Thyroid gland (tissue), 4 donors: ENCODE measurements around the gene NME9. TPM values are rescaled to one million over a fixed set of nuclear protein-coding genes. Genes with fewer than 3 reads are reported as not detected.

Experiments used
- DNase-seq, 2 donors: peaks; one replicate each; pipeline ENCODE4 v3.0.0-alpha.2; 2019
- H3K27ac ChIP-seq, 3 donors: fragments of 200-600 bp; sonication (generic); 1 replicate in 2 of 3; 2 replicates in 1 of 3; pipeline ENCODE4 v1.5.1; 2016 to 2019; ENCODE audit warnings: mild to moderate bottlenecking in 1 of 3, moderate library complexity in 1 of 3
- H3K27me3 ChIP-seq: fragments of 200-600 bp; sonication (generic); one replicate; pipeline ENCODE4 v1.5.1; 2019
- H3K36me3 ChIP-seq, 2 donors: fragments of 200-600 bp; sonication (generic); one replicate each; pipeline ENCODE4 v1.5.1; 2016 to 2019
- H3K4me1 ChIP-seq, 2 donors: fragments of 200-600 bp; sonication (generic); one replicate each; pipeline ENCODE4 v1.5.1; 2017 to 2019
- H3K4me3 ChIP-seq, 3 donors: fragments of 200-600 bp; sonication (generic); replicated peaks in 1 of 3; 1 replicate in 2 of 3; 2 replicates in 1 of 3; pipeline ENCODE4 v1.5.1; 2016; ENCODE audit warnings: mild to moderate bottlenecking in 1 of 3
- H3K9me3 ChIP-seq: fragments of 200-600 bp; sonication (generic); one replicate; pipeline ENCODE4 v1.5.1; 2017
- POLR2A ChIP-seq, 2 donors: fragments of 450-650 bp; IDR thresholded peaks; one replicate each; pipeline ENCODE4 v1.6.1; 2017; ENCODE audit warnings: antibody characterized with exemption in 2 of 2, mild to moderate bottlenecking in 2 of 2, moderate library complexity in 1 of 2
- WGBS, 2 donors: methylation state at CpG; one replicate each; pipeline ENCODE4 v1.1.5; 2017; 5-methylcytosine and 5-hydroxymethylcytosine counted together
- intact Hi-C: fragments of 100-400 bp; cut with DNase I; formaldehyde crosslinking; loops from one replicate; pipeline ENCODE4 v1.15.1; 2023
- total RNA-seq, 4 donors: library from RNA; depleted of rRNA; stranded (reverse); fragments of >200 nt; gene quantifications; one replicate each; pipeline ENCODE4 v1.2.3, GENCODE V29; 2016
- TF ChIP-seq, protein P1 (sequence below), 6 experiments: fragments of 200-600 bp in 3 of 6; fragments of 450-650 bp in 3 of 6; sonication (generic) in 3 of 6; IDR thresholded peaks; one replicate each; pipeline ENCODE4 v1.5.1; 2016 to 2019; ENCODE audit warnings: antibody characterized with exemption in 6 of 6, mild to moderate bottlenecking in 2 of 6, inconsistent platforms in 1 of 6, moderate library complexity in 1 of 6

Gene NME9
- total RNA-seq, 4 donors from 2014 or later: 1.3 to 2.7 (median 2.6) TPM; not detected in 1

DNA sequence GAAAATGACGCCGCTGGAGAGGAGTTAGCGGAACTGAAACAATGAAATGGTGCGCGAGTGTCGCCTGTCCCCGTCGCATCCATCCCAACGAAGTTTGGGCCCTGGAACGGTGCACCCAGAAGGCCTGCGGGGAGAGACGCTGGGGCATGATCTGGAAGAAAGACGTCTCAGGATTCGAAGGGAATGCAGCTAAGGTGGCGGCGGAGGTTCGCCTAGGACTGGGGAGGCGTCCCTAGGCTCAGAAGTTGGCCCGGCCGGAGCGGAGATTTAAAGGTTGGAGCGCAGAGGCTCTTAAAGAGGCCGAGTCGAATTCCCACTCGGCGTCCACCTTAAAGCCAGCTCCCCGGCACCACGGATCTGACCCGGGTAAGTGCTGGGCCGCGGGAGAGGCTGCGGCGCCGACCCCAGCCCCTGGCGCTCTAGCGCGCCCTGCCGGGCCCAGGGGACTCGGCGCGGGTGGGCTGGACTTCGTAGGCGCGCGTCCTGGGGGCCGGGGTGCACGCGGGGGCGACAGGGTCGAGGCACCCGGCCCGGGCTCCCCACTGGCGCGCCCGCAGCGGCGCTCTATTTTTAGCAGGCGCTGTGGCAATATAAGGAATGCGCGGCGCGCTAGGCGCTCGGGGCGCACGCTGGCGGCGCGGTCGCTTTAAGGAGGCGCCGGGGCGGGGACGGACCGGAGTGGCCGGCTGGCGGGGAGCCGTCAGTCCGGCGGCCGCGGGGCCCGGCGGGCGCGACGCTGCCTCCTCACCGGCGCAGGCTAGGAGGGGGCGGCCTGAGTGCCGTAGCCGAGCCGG lies 18.5 kb upstream of the NME9 start, which contains the start of gene MRAS:
MRAS (plus strand) TSS at position 620 of the 794 bp plus-strand sequence. CDS start 24,305 bp downstream, outside the sequence.
- intact Hi-C loops: no loop called here
- peak within 1 kb of the TSS; percentile 56 to 82 (median 69) for H3K4me3 ChIP-seq
- peak within 1 kb of the TSS; percentile 90 to 97 (median 93) for H3K27ac ChIP-seq
- TF ChIP-seq, protein P1, sequence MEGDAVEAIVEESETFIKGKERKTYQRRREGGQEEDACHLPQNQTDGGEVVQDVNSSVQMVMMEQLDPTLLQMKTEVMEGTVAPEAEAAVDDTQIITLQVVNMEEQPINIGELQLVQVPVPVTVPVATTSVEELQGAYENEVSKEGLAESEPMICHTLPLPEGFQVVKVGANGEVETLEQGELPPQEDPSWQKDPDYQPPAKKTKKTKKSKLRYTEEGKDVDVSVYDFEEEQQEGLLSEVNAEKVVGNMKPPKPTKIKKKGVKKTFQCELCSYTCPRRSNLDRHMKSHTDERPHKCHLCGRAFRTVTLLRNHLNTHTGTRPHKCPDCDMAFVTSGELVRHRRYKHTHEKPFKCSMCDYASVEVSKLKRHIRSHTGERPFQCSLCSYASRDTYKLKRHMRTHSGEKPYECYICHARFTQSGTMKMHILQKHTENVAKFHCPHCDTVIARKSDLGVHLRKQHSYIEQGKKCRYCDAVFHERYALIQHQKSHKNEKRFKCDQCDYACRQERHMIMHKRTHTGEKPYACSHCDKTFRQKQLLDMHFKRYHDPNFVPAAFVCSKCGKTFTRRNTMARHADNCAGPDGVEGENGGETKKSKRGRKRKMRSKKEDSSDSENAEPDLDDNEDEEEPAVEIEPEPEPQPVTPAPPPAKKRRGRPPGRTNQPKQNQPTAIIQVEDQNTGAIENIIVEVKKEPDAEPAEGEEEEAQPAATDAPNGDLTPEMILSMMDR (IDR thresholded peaks at IDR 0.05): peak in 3 of 6 experiments; percentile 40 to 51 (median 49)
- TF ChIP-seq POLR2A (IDR thresholded peaks at IDR 0.05): peak; percentile 62 to 89
- DNase-seq: peak; percentile 83 to 86
- 1 to 2% methylated on average over 29 to 31 of the region's 93 CpGs for WGBS, 2 donors
- no peaks in the 10 kb centered on the region for H3K27me3 ChIP-seq
- no peaks in the 10 kb centered on the region for H3K36me3 ChIP-seq
- no peaks in the 10 kb centered on the region for H3K9me3 ChIP-seq
- H3K4me1 ChIP-seq: peaks cover 31 to 43% of the 10 kb centered on the region in 2 donors

GRCh38 chr3:138344754-138345153 lies 15.1 kb upstream of the NME9 start:
- no peak for TF ChIP-seq POLR2A (IDR thresholded peaks at IDR 0.05)
- TF ChIP-seq, protein P1 (IDR thresholded peaks at IDR 0.05): no peak
- WGBS, 2 donors: 17% methylated on average over 1 of the region's 1 CpG; no CpG with 5 or more reads in 1 of the 2 donors
- H3K9me3 ChIP-seq: no peaks in the 10 kb centered on the region
- no peaks in the 10 kb centered on the region for H3K27me3 ChIP-seq
- intact Hi-C loops: no loop called here
- H3K4me1 ChIP-seq: peaks cover 3 to 12% of the 10 kb centered on the region in 2 donors
- H3K4me3 ChIP-seq: no peak overlapping the region
- DNase-seq: peak; percentile 74 to 76
- no peaks in the 10 kb centered on the region for H3K36me3 ChIP-seq
- H3K27ac ChIP-seq: peak overlapping the region; percentile 34 to 54 (median 43)

- DNase-seq: no peak
- Histone ChIP-seq H3K9me3 (no peaks in the 10 kb centered on the region), H3K27ac (no peak overlapping the region), H3K4me3 (no peak overlapping the region), H3K4me1 (peaks cover 0 to 6% of the 10 kb centered on the region in 2 donors), H3K27me3 (no peaks in the 10 kb centered on the region), H3K36me3 (no peaks in the 10 kb centered on the region)
- WGBS, 2 donors: 91 to 96% methylated on average over 5 of the region's 5 CpGs
- TF ChIP-seq POLR2A (IDR thresholded peaks at IDR 0.05): no peak
- TF ChIP-seq, protein P1 (IDR thresholded peaks at IDR 0.05): no peak
- intact Hi-C loops: no loop called here
Measured at GRCh38 chr3:138340511-138340910, 10.9 kb upstream of the NME9 start.

DNA sequence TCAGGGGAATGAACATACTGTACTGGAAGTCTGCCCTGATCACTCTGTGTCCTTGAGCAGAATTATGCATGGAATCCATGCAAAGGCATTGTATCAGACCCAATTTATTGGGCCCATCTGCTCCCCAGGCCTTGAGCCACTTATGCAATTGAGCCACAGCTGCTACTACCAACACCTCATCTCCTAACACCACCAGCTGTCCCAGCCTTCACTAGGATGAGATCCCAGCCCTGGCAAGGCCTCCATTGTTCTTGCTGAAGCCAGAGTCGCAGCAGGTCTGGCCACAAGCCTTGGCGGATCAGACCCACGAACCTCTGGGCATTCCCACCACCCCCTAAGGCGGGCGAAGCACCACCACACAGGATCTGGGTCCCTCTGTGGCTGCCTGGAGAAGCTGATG lies 9.2 kb upstream of the NME9 start:
- DNase-seq: no peak
- Histone ChIP-seq H3K4me3 (no peak overlapping the region), H3K27ac (no peak overlapping the region), H3K9me3 (no peaks in the 10 kb centered on the region), H3K4me1 (no peaks in the 10 kb centered on the region), H3K27me3 (no peaks in the 10 kb centered on the region), H3K36me3 (no peaks in the 10 kb centered on the region)
- WGBS, 2 donors: 92 to 96% methylated on average over 5 of the region's 5 CpGs
- TF ChIP-seq, protein P1 (IDR thresholded peaks at IDR 0.05): no peak
- TF ChIP-seq POLR2A (IDR thresholded peaks at IDR 0.05): no peak
- intact Hi-C loops: loop anchor here (10.0 kb wide), 1 partner anchor 66 kb away; no protein-coding TSS in a partner anchor

DNA sequence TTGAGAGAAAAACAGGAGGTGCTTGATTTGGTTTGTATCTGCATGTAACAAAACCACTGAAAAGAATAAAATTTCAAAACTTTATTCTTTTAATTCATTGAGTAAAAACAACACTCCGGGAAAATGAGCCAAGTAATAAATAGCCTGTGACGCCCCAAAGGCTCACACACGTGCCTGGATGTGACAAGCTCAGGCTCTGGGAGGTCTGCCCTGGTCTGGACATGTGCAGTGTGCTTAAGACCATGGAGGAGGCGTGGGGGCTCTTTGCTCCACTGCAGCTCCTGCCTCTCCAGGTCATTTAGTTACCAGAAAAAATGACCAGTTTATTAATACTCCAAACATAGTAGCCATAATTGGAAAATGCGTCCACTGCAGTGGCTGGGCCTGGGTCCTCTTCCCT lies 8.6 kb upstream of the NME9 start:
- DNase-seq: no peak
- no peak for TF ChIP-seq POLR2A (IDR thresholded peaks at IDR 0.05)
- TF ChIP-seq, protein P1 (IDR thresholded peaks at IDR 0.05): no peak
- H3K27ac ChIP-seq: no peak overlapping the region
- H3K36me3 ChIP-seq: no peaks in the 10 kb centered on the region
- WGBS, 2 donors: 62 to 84% methylated on average over 5 of the region's 5 CpGs
- no peak overlapping the region for H3K4me3 ChIP-seq
- H3K4me1 ChIP-seq: no peaks in the 10 kb centered on the region
- intact Hi-C loops: loop anchor here (10.0 kb wide), 1 partner anchor 67 kb away; no protein-coding TSS in a partner anchor
- no peaks in the 10 kb centered on the region for H3K9me3 ChIP-seq
- H3K27me3 ChIP-seq: no peaks in the 10 kb centered on the region
